Activated T-helper 1 cell treated with anti-CD3 and anti-CD28 coated beads, Interleukin-2, amount 50 U/mL, for 16 hours (primary cell): ENCODE data around the gene HTRA1.

Experiments used
- DNase-seq, 2 donors: peaks; one replicate each; pipeline ENCODE4 v3.0.0-alpha.2; 2020; ENCODE audit warnings: low read depth in 1 of 2, low spot score in 1 of 2

The HTRA1 gene

DNA sequence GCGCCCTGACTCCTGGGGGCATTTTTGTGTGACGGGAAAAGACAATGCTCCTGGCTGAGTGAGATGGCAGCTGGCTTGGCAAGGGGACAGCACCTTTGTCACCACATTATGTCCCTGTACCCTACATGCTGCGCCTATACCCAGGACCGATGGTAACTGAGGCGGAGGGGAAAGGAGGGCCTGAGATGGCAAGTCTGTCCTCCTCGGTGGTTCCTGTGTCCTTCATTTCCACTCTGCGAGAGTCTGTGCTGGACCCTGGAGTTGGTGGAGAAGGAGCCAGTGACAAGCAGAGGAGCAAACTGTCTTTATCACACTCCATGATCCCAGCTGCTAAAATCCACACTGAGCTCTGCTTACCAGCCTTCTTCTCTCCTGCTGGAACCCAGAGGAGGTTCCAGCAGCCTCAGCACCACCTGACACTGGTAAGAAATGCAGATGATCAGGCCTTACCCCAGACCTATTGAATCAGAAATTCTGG, 6.7 kb upstream of the HTRA1 start, which contains the start of gene ARMS2:
Gene ARMS2, plus strand, starts transcription at position 51 of the 478 bp plus-strand sequence. Its CDS starts 75 bp downstream, at position 126.
- DNase-seq = no peak

GRCh38 chr10:122455376-122456079, 5.8 kb upstream of the HTRA1 start:
- DNase-seq = no peak

DNA sequence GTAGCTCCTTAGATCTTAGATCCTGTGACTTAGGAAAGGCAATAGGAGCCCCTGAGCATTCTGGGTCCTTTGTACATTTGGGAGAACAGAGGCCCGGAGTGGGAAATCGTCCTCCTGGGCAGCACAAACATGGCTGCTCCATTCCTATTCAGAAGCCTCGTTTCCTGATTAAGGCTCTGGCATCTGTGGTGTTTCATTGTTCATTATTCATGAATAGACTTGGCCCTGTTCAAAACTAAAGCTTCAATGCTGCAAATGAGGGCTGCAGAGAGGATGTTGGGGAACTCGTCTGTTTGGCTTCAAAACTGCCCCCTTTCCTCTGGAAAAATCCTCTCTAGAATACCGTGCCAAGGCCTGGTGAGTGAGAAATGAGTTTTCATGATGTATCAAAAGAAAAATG, 3.4 kb upstream of the HTRA1 start:
- no peak for DNase-seq

DNA sequence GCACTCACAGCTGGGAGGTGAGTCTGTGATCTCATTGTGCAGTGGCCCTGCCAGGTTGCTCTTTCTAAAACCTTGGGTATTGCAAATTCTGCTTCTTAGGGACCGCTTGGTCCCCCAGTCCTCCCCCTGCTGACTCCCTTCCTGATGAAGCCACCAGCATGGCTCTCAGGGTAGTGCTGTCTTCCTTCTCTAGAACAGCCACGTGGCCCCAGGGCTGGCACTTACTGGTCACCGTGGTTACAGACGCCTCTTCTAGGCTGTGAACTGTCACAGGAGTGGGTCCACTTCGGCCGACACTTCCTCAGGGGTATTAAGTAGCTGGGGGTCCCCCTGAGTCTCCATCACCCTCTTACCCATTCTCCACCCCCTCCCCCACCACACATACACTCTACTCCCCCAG, 2.7 kb upstream of the HTRA1 start:
- no peak for DNase-seq

GRCh38 chr10:122459561-122460273, 1.6 kb upstream of the HTRA1 start:
- DNase-seq = no peak

GRCh38 chr10:122460891-122461293, 461 bp upstream of the HTRA1 start:
- DNase-seq = no peak

GRCh38 chr10:122461729-122462532, 578 bp downstream of the HTRA1 start:
- no peak for DNase-seq

DNA sequence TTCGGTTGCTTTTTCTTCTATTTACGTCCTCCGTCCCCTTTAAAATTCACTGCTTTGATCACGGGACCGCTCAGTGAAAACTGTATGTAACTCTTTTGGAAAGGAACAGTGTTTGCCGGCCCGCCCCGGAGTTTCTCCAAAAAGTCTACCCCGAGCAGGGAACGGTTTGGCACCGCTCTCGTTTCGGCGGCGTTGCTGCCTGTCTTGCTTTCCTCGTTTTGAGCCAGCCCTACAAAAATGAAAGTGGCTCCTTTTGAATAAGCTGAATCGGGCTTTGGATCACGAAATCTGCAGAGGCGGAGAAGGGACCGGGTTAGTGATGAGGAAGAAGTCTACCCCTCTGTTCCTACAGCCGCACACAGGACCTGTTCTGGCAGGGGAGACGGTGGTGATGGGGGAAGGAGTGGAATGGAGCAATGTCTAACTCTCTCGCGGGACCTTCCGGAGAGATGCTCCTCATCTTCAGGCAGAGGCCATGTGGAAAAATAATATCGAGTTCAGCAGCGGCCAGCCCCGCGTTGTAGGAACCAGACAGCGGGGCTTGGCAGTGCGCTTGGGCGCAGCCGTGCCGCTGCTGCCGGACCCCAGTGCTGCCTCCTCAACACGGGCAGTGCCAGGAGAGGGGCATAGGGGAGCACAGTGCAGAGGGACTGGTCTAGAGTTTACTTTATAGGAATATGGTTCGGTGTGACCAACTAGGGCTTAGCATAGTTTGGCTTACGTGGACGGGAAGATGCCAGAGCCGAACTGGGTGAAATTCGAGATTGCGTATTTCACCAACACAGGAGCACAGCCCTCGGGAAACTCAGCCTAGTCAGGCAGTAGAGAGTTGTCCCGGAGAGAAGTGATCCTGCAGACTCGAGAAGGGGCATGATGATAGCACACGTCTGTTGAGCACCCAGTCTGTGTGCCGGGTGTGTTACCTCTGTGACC, 1.4 kb downstream of the HTRA1 start:
- no peak for DNase-seq

- no peak for DNase-seq
Observed at GRCh38 chr10:122463466-122464249, 2.3 kb downstream of the HTRA1 start.

- DNase-seq = no peak
Observed at GRCh38 chr10:122464250-122464510, 2.8 kb downstream of the HTRA1 start.

DNA sequence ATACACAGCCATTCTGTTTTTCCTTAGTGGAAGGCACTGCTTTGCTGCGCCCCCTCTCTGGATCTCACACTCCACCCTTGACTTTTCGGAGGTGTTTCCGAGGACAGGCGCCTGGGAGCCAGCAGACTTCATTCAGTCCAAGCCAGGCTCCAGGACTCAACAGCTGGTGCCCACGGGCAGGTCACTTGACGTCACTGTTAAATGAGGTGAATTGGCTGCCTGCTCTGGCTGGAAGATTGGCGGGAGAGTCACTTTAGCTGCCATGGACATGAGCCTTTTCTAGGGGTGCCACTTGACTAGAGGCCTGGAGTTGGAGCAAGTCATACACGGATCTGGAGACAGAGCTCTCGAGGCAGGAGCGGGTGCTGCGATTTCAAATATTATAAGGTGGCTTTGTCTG, 3.2 kb downstream of the HTRA1 start:
- DNase-seq = no peak

DNA sequence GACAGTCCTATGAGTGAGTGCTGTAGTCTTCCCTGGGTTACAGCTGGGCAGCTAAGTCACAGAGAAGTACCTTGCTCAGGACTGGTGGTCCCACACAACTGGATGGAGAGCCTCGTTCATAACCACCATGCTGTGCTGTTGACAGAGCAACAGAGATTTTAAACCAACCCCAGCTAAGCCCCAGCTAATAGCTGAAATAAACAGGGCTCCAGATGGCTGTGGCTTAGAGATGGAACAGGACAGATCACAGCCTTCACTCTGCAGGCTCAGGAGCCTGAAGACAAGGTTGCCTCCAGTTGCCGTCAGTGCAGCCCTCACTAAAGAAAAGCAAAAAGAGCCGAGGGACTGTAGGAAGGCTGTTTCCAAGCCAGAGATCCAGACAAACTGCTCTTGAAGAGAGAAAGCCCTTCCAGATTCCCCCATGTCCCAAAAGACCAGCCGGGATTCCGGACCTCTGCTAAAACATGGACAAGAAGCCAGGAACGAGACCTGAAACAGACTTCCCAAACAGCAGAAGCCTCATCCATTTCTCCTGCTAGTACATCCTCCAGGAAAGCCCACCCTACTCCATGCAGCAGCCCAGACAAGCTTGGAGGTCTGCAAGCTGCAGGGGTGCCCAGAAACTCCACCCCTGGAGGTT, 4.2 kb downstream of the HTRA1 start:
- no peak for DNase-seq

GRCh38 chr10:122466951-122467381, 5.6 kb downstream of the HTRA1 start:
- DNase-seq = no peak

DNA sequence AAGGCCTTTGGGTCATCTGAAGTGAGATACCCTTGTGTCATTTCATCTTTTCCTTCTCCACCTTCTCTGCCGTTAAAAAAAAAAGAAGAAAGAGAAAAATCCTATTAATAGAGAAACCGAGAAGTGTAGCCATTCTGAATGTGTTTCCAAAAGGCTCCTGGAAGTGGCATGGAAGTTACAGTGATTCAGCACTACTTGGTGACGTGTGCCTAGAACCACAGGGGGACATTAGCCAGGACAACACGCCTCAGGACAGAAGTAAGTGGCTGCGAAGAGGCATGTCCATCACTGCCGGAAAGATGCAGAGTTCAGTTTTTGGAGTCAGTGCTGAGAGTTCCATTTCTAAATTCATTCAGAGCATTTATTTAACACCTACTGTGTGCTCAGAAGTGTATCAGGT, 6.3 kb downstream of the HTRA1 start:
- DNase-seq = no peak

DNA sequence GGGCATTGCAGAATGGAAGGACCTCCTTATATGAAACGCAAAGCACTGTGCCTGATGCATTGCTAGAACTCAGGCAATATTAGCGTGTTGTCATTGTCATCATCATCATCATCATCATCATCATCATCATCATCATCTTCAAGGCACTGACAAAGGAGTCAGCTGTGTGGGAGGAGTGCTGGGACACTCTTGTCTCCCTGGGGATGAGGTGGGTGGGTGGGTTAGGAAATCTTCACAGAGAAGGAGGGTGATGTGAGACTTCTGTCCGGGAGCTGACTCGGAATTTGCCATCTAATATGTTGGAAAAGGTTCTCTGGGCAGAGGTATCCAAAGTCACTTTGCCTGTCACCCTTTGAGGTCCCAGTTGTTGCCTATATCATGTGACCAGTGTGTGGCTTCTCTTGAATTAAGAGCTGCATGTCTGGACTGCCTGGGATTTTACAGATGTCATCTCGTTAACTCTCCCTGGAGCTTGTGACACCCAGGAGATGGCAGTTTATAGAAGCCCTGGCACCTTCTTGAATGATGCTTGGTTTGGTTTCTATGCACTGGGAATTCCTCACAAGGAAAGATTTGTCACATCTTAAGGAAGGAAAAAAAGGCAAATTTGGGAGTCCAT, 7.1 kb downstream of the HTRA1 start:
- no peak for DNase-seq

DNA sequence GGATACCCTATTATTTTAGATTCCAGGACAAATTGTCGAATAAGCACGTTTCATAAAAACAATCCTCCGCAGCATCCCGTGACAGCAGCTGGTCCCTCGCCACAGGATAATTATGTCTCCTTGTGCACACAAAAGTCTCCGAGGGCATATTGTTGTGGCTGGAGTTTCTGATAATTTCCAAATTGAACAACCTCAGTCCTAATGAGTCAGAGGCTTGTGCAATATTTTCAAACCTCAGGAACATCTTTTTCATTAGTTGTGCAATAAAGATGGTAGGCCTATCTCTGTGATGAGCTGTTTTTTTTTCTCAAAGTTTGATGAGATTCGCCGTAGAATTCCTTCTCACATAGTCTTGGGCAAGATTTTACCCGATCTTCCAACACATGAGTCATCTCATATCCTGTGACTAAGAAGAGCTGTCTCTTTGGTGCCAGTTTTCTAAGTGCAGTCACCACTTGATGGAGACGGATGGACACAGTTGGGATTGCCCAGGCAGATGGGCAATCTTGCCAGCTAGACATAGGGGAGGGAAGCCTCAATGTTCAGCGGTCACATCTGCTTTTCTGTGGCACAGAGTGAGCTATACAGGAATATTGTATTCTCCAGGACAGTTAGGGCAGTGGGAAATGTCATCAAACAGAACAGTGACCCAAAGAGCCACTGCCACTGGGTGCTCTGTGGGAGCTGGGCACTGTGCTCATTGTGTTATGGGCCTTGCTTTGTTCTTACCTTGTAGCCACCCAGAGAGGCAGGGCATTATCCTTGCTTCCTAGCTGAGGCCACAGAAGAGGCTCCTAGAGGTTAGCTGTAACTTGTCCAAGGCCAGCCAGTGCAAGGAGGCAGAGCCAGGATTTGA, 7.8 kb downstream of the HTRA1 start:
- DNase-seq = no peak

GRCh38 chr10:122469848-122470247, 8.5 kb downstream of the HTRA1 start:
- DNase-seq = no peak

DNA sequence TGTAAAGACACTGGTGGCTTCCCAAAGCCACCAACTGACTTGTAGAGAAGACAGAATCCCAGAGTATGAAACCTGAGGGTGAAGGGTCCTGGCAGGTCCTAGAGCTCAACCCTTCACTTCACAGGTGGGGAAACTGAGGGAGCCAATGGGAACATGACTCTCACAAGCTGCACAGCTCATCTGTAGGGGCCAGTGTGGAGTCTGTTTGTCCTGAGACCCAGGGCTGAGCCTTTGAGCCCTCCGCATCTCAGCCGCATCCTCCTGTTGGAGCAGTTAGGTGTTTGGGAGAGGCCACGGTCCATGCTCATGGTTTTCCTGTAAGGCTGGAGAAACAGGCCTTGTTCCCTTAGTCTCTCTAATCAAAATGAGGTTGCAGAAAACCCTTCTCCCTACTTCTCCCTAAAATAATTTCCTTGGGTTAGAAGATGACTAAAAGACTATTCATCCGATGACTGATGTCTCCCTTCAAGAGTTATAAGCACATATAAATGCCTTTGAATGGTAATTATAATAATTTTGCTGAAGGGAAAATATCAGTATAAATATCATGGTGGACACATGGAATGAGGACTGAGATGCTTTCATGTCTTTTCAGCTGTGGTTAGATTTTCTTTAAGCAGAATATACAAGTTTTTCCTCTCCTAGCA, 10.3 kb downstream of the HTRA1 start:
- no peak for DNase-seq
